Measurements from ENCODE around the gene MPIG6B.
"Not testable (repeated sequence)": the region's sequence is repeated elsewhere in the genome, so short reads cannot be mapped to it uniquely, and the experiment has no call there.

MPIG6B gene

GRCh38 chr6:31701666-31702404 lies 21.3 kb upstream of the MPIG6B start:
- Histone ChIP-seq H3K27me3 (ENCODE audit: control insufficient read depth, insufficient read depth, low read length) (no peaks in the 10 kb centered on the region), H3K4me3 (ENCODE audit: low read depth, low read length) (peak overlapping the region; percentile 89), H3K4me1 (ENCODE audit: control insufficient read depth, insufficient read depth, low read length) (0 out of 2 replicates have a peak, but pooled peaks cover 7% of the 10 kb centered on the region), H3K9ac (ENCODE audit: low read depth, low read length) (peak overlapping the region; percentile 75; the same call in 1 of the 2 replicates), H3K9me3 (ENCODE audit: control insufficient read depth, insufficient read depth, low read length) (no peaks in the 10 kb centered on the region), H3K27ac (ENCODE audit: low read depth, low read length) (peak overlapping the region; percentile 93), H3K36me3 (ENCODE audit: control insufficient read depth, insufficient read depth, low read length) (peaks cover 21% of the 10 kb centered on the region; the same call in 1 of the 2 replicates)

DNA sequence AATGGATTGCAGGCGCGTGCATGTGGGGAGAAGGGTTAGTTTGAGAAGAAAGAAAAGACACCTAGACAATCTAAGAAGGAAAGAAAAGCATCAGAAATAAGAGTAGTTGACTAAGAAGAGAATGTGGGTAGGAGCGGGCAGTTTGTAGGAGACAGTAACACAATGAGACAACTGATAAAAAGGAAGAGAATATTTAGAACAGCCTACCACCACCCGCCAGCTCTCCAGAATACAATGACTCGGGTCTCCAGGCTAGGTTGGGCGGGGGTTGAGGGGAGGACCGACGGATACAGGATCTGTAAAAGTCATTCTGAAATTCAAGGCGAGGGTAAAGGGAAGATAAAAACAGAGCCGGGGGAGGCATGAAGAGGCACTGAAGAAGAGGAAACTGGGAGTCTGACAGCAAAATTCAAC lies 20.8 kb upstream of the MPIG6B start:
- Histone ChIP-seq H3K27me3 (ENCODE audit: control insufficient read depth, insufficient read depth, low read length) (no peaks in the 10 kb centered on the region), H3K27ac (ENCODE audit: low read depth, low read length) (peak overlapping the region; percentile 93), H3K9ac (ENCODE audit: low read depth, low read length) (peak overlapping the region; percentile 75), H3K9me3 (ENCODE audit: control insufficient read depth, insufficient read depth, low read length) (no peaks in the 10 kb centered on the region), H3K36me3 (ENCODE audit: control insufficient read depth, insufficient read depth, low read length) (peaks cover 17% of the 10 kb centered on the region; the same call in 1 of the 2 replicates), H3K4me3 (ENCODE audit: low read depth, low read length) (peak overlapping the region; percentile 89), H3K4me1 (ENCODE audit: control insufficient read depth, insufficient read depth, low read length) (0 out of 2 replicates have a peak, but pooled peaks cover 7% of the 10 kb centered on the region)

GRCh38 chr6:31702819-31703716 lies 20.1 kb upstream of the MPIG6B start, which contains the start of gene ABHD16A:
Gene ABHD16A (minus strand): TSS chr6:31703324. CDS start chr6:31703281, 43 bp downstream.
- no peaks in the 10 kb centered on the region for H3K27me3 ChIP-seq (ENCODE audit: control insufficient read depth, insufficient read depth, low read length)
- H3K9ac ChIP-seq (ENCODE audit: low read depth, low read length): peak within 1 kb of the TSS; percentile 75
- H3K4me1 ChIP-seq (ENCODE audit: control insufficient read depth, insufficient read depth, low read length): 0 out of 2 replicates have a peak, but pooled peaks cover 7% of the 10 kb centered on the region
- H3K27ac ChIP-seq (ENCODE audit: low read depth, low read length): peak within 1 kb of the TSS; percentile 93
- peaks cover 17% of the 10 kb centered on the region; the same call in 1 of the 2 replicates for H3K36me3 ChIP-seq (ENCODE audit: control insufficient read depth, insufficient read depth, low read length)
- H3K9me3 ChIP-seq (ENCODE audit: control insufficient read depth, insufficient read depth, low read length): no peaks in the 10 kb centered on the region
- peak within 1 kb of the TSS; percentile 89 for H3K4me3 ChIP-seq (ENCODE audit: low read depth, low read length)

DNA sequence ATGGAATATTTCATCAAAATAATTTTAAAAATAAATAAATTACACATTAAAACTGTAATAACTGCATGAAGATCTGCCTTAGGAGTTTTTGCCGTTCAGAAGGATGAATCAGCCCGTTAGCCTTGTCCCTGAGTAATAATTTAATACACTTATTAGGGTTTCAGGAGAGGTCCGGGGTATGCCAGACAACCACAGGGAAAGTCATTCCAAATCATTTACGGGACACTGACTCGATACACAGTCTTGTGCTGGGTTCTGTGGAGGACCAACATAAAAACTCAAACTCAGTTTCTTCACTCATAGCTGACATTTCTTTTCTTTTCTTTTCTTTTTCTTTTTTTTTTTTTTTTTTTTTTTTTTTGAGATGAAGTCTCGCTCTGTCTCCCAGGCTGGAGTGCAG lies 17.2 kb upstream of the MPIG6B start:
- H3K9me3 ChIP-seq (ENCODE audit: control insufficient read depth, insufficient read depth, low read length): no peaks in the 10 kb centered on the region
- 0 out of 2 replicates have a peak, but pooled peaks cover 7% of the 10 kb centered on the region for H3K4me1 ChIP-seq (ENCODE audit: control insufficient read depth, insufficient read depth, low read length)
- H3K4me3 ChIP-seq (ENCODE audit: low read depth, low read length): no peak overlapping the region

DNA sequence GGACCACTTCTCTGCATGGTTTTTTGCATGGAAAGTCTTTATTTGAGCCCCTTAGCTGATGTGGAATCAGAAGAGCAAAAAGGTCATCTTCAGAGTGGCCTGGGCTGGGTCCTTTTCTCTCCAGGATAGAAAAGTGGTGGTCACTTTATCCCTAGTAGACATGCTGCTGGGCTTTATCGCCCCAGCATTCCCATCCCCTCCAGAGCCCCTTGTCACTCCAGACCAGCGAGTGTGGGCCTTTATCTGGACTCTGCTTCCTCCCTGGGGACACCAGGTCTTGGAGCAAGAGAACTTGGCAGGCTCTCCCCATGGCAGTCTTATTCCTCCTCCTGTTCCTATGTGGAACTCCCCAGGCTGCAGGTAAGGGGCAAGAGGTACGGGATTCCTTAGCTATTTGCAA lies 16.6 kb upstream of the MPIG6B start, which contains the start of gene LY6G6F:
LY6G6F (plus strand) TSS at position 268 of the 400 bp plus-strand sequence; CDS start at position 309, 41 bp downstream.
- H3K4me3 ChIP-seq (ENCODE audit: low read depth, low read length): no peak within 1 kb of the TSS
- H3K9ac ChIP-seq (ENCODE audit: low read depth, low read length): no peak within 1 kb of the TSS
- H3K4me1 ChIP-seq (ENCODE audit: control insufficient read depth, insufficient read depth, low read length): 0 out of 2 replicates have a peak, but pooled peaks cover 7% of the 10 kb centered on the region
- H3K9me3 ChIP-seq (ENCODE audit: control insufficient read depth, insufficient read depth, low read length): no peaks in the 10 kb centered on the region
- no peaks in the 10 kb centered on the region for H3K27me3 ChIP-seq (ENCODE audit: control insufficient read depth, insufficient read depth, low read length)
- H3K36me3 ChIP-seq (ENCODE audit: control insufficient read depth, insufficient read depth, low read length): no peaks in the 10 kb centered on the region
- H3K27ac ChIP-seq (ENCODE audit: low read depth, low read length): no peak within 1 kb of the TSS

More for the DNA sequence above, 17.2 kb upstream of the MPIG6B start:
- no peaks in the 10 kb centered on the region for H3K27me3 ChIP-seq (ENCODE audit: control insufficient read depth, insufficient read depth, low read length)
- H3K27ac ChIP-seq (ENCODE audit: low read depth, low read length): no peak overlapping the region
- no peaks in the 10 kb centered on the region; the same call in 1 of the 2 replicates for H3K36me3 ChIP-seq (ENCODE audit: control insufficient read depth, insufficient read depth, low read length)
- no peak overlapping the region for H3K9ac ChIP-seq (ENCODE audit: low read depth, low read length)

- H3K4me1 ChIP-seq (ENCODE audit: control insufficient read depth, insufficient read depth, low read length): no peaks in the 10 kb centered on the region
- no peak overlapping the region for H3K9ac ChIP-seq (ENCODE audit: low read depth, low read length)
- H3K4me3 ChIP-seq (ENCODE audit: low read depth, low read length): no peak overlapping the region
These were observed 15.5 kb upstream of the MPIG6B start for GRCh38 chr6:31707701-31708100.

DNA sequence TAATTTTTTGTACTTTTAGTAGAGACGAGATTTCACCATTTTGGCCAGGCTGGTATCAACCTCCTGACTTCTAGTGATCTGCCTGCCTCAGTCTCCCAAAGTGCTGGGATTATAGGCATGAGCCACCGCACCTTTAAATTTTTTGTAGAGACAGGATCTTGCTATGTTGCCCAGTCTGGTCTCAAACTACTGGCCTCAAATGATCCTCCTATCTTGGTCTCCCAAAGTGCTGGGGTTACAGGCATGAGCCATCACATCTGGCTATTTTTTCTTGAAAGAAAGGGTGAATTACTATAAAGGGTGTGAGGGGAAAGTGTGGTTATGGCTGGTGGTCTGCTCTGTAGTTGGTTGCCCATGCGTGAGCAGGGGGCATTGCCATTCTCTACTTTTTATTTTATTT lies 14.9 kb upstream of the MPIG6B start:
- no peak overlapping the region for H3K4me3 ChIP-seq (ENCODE audit: low read depth, low read length)
- H3K36me3 ChIP-seq (ENCODE audit: control insufficient read depth, insufficient read depth, low read length): no peaks in the 10 kb centered on the region
- no peak overlapping the region for H3K9ac ChIP-seq (ENCODE audit: low read depth, low read length)
- no peaks in the 10 kb centered on the region for H3K9me3 ChIP-seq (ENCODE audit: control insufficient read depth, insufficient read depth, low read length)
- H3K27me3 ChIP-seq (ENCODE audit: control insufficient read depth, insufficient read depth, low read length): no peaks in the 10 kb centered on the region
- H3K4me1 ChIP-seq (ENCODE audit: control insufficient read depth, insufficient read depth, low read length): no peaks in the 10 kb centered on the region
- no peak overlapping the region for H3K27ac ChIP-seq (ENCODE audit: low read depth, low read length)

More at GRCh38 chr6:31707701-31708100, 15.5 kb upstream of the MPIG6B start:
- Histone ChIP-seq H3K36me3 (ENCODE audit: control insufficient read depth, insufficient read depth, low read length) (no peaks in the 10 kb centered on the region), H3K27ac (ENCODE audit: low read depth, low read length) (no peak overlapping the region), H3K9me3 (ENCODE audit: control insufficient read depth, insufficient read depth, low read length) (no peaks in the 10 kb centered on the region), H3K27me3 (ENCODE audit: control insufficient read depth, insufficient read depth, low read length) (no peaks in the 10 kb centered on the region)

- not testable (repeated sequence) for H3K4me1 ChIP-seq (ENCODE audit: control insufficient read depth, insufficient read depth, low read length)
These were observed 14.0 kb upstream of the MPIG6B start for GRCh38 chr6:31709157-31709556.

DNA sequence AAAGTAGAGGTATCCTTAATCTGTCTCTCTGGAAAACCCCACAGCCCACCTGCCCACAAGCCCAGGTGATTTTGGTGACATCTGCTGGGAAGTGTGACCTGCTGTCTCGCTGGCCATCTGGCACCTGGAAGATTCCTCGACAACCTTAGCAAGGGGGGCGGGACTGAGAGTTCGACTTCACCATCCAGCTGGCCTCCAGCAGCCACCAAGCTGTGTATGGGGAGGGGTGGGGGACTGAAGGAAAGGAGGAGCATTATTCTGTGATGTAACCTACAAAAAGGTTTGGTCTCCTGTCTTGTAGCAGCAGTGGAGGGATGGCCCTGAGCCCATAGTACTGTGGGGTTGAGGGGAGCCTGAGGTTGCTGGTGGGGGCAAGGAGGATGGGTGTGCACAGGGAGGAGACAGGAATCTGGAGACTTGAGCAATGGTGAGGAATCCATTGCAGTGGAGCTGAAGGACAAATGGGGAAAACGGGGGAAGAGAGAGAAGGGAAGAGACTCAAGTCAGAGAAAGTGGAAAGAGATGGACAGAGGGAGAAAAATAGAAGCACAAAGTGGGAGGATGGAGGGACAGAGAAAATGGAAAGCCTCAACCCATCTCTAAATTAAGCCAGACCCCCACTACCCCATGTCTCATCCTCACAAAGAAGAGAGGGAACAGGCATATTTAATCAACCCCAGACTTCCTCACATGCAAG lies 12.5 kb upstream of the MPIG6B start:
- Histone ChIP-seq H3K27me3 (ENCODE audit: control insufficient read depth, insufficient read depth, low read length) (no peaks in the 10 kb centered on the region), H3K4me1 (ENCODE audit: control insufficient read depth, insufficient read depth, low read length) (peaks cover 19% of the 10 kb centered on the region), H3K4me3 (ENCODE audit: low read depth, low read length) (no peak overlapping the region), H3K9me3 (ENCODE audit: control insufficient read depth, insufficient read depth, low read length) (no peaks in the 10 kb centered on the region), H3K27ac (ENCODE audit: low read depth, low read length) (no peak overlapping the region), H3K36me3 (ENCODE audit: control insufficient read depth, insufficient read depth, low read length) (no peaks in the 10 kb centered on the region), H3K9ac (ENCODE audit: low read depth, low read length) (no peak overlapping the region)

More at GRCh38 chr6:31709157-31709556, 14.0 kb upstream of the MPIG6B start:
- H3K4me3 ChIP-seq (ENCODE audit: low read depth, low read length); H3K9ac ChIP-seq (ENCODE audit: low read depth, low read length); H3K36me3 ChIP-seq (ENCODE audit: control insufficient read depth, insufficient read depth, low read length); H3K9me3 ChIP-seq (ENCODE audit: control insufficient read depth, insufficient read depth, low read length); H3K27me3 ChIP-seq (ENCODE audit: control insufficient read depth, insufficient read depth, low read length); H3K27ac ChIP-seq (ENCODE audit: low read depth, low read length): not testable (repeated sequence)

DNA sequence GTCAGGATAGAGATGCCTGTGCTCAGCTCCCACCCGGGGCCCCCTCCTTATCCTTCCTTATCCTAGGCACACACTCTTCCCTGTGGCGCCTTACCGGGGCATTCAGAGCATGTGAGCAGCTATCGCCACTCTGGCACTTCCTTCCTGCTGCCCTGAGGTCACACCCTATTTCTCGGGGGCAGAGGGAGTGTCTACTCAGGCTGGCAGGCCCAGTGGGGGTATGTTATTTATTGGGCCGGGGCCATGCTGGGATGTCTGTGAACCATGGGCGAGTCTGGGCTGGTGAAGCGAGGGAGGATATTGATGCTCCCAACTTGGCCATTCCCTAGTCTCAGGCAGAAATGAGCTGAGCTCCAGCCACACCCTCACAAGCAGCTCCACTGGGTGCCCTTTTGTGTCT lies 11.9 kb upstream of the MPIG6B start:
- H3K9ac ChIP-seq (ENCODE audit: low read depth, low read length): no peak overlapping the region
- no peak overlapping the region for H3K27ac ChIP-seq (ENCODE audit: low read depth, low read length)
- peaks cover 19% of the 10 kb centered on the region for H3K4me1 ChIP-seq (ENCODE audit: control insufficient read depth, insufficient read depth, low read length)

More for the DNA sequence above, 11.9 kb upstream of the MPIG6B start:
- no peaks in the 10 kb centered on the region for H3K36me3 ChIP-seq (ENCODE audit: control insufficient read depth, insufficient read depth, low read length)
- no peaks in the 10 kb centered on the region for H3K9me3 ChIP-seq (ENCODE audit: control insufficient read depth, insufficient read depth, low read length)
- no peak overlapping the region for H3K4me3 ChIP-seq (ENCODE audit: low read depth, low read length)
- H3K27me3 ChIP-seq (ENCODE audit: control insufficient read depth, insufficient read depth, low read length): no peaks in the 10 kb centered on the region
